ENCODE results near the gene ZMYND15.
A peak's percentile ranks its signal among the peaks of the same experiment; 100 is the strongest.

ZMYND15 gene

GRCh38 chr17:4742629-4743028 is 3.0 kb downstream of the ZMYND15 start:
- no peak for DNase-seq (ENCODE audit: low spot score)

GRCh38 chr17:4743216-4743615 is 3.6 kb downstream of the ZMYND15 start:
- no peak for DNase-seq (ENCODE audit: low spot score)

GRCh38 chr17:4743898-4744297 is 4.3 kb downstream of the ZMYND15 start:
- DNase-seq (ENCODE audit: low spot score), result no peak

GRCh38 chr17:4744999-4745969 is 5.7 kb downstream of the ZMYND15 start:
- no peak for DNase-seq (ENCODE audit: low spot score)

GRCh38 chr17:4747847-4748246 is 8.2 kb downstream of the ZMYND15 start:
- DNase-seq (ENCODE audit: low spot score), result no peak

GRCh38 chr17:4748686-4749085 is 9.1 kb downstream of the ZMYND15 start:
- no peak for DNase-seq (ENCODE audit: low spot score)

- no peak for DNase-seq (ENCODE audit: low spot score)
Measured at GRCh38 chr17:4750606-4751005, 11.0 kb downstream of the ZMYND15 start.

GRCh38 chr17:4751932-4752331 is 12.3 kb downstream of the ZMYND15 start:
- no peak for DNase-seq (ENCODE audit: low spot score)

GRCh38 chr17:4753392-4753791 is 13.8 kb downstream of the ZMYND15 start:
- DNase-seq (ENCODE audit: low spot score), result no peak

- no peak for DNase-seq (ENCODE audit: low spot score)
Measured at GRCh38 chr17:4759776-4760236, 20.2 kb downstream of the ZMYND15 start.

GRCh38 chr17:4764595-4764994 is 25.0 kb downstream of the ZMYND15 start:
- no peak for DNase-seq (ENCODE audit: low spot score)

GRCh38 chr17:4766201-4766600 is 26.6 kb downstream of the ZMYND15 start:
- no peak for DNase-seq (ENCODE audit: low spot score)

GRCh38 chr17:4766723-4767122 is 27.1 kb downstream of the ZMYND15 start:
- no peak for DNase-seq (ENCODE audit: low spot score)

- DNase-seq (ENCODE audit: low spot score), result no peak
Measured at GRCh38 chr17:4768298-4768697, 28.7 kb downstream of the ZMYND15 start.

GRCh38 chr17:4769628-4770027 is 30.0 kb downstream of the ZMYND15 start:
- DNase-seq (ENCODE audit: low spot score), result peak; percentile 37

GRCh38 chr17:4771519-4772234 is 32.0 kb downstream of the ZMYND15 start, which contains the start of gene TM4SF5:
TM4SF5 (plus strand) TSS chr17:4771886; CDS start chr17:4771923, 37 bp downstream.
- no peak for DNase-seq (ENCODE audit: low spot score)

- DNase-seq (ENCODE audit: low spot score), result no peak
Measured at GRCh38 chr17:4772235-4772613, 32.6 kb downstream of the ZMYND15 start.

- DNase-seq (ENCODE audit: low spot score), result no peak
Measured at GRCh38 chr17:4777969-4778760, 38.5 kb downstream of the ZMYND15 start.

- no peak for DNase-seq (ENCODE audit: low spot score)
Measured at GRCh38 chr17:4780325-4780955, 40.8 kb downstream of the ZMYND15 start.

GRCh38 chr17:4782652-4783051 is 43.0 kb downstream of the ZMYND15 start:
- no peak for DNase-seq (ENCODE audit: low spot score)

- DNase-seq (ENCODE audit: low spot score), result no peak
Measured at GRCh38 chr17:4785311-4786105, 45.9 kb downstream of the ZMYND15 start.

All from AG20443 (cell line).